Endometrium (tissue), 2 donors: ENCODE data around the gene APOBEC3F.
"Not testable (repeated sequence)": the region's sequence is repeated elsewhere in the genome, so short reads cannot be mapped to it uniquely, and the experiment has no call there.

Experiments
- FAIRE-seq: peaks from 2 replicates; lab custom pipeline; 2012; peaks lifted over from hg19 to GRCh38; lab: Jason Lieb, UNC
- donor health status: control.
- donor health status: control.

The APOBEC3F gene

DNA sequence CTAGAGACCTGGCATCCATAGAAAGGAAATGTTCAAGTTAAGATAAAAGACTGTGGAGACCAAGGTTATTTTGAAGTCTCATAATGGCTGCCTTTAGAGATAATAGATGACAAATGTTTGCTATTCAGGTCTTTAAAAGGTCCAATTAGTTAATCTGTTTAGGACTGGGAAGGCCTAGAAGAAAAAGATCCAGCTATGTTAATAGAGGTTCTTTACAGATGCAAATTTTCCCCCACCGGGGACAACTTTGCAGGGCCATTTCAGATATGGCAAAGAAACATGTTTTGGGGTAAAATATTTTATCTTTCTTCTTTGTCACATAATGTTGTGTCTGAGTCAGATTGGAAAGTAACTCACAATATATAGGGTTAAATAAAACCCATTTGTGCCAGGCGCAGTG is 33.3 kb downstream of the APOBEC3F start:
- no peak for FAIRE-seq

DNA sequence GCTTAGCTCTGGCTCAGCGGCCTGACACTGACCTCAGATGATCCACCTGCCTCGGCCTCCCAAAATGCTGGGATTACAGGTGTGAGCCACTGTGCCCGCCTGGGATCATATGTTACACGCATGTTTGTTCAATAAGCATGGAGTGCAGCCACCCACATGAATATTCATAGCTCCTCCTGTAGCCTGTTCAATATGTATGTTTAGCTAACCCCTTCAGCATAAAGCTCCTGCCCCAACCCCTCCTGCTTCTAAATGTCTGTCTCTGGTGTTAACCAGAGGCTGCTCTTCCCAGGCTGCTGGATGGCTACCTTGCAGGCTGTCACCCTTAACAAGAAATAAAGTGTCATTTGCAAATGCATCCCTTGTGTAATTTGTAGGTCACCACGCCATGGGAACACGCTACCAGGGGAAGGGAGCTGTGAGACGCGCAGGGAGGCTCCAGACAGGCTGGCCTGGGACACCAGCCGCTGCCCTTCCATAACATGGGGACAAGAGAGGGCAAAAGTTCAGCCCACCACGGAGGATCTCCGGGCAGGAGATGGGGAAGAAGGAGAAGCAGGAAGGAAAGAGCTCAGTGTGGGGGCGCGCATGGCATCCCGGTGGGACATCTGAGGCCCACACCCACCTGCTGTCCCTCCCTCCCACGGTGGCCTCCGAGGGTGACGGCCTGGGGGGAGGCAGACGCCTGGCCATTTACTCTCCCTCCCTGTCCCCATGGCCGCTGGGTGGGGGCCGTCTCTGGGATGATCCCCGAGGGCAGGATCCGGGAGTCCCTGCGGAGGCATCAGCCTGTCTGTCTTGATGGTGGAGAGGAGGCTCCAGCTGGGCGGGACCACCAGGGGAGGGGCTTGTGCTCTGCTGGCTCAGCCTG is 35.7 kb downstream of the APOBEC3F start:
- FAIRE-seq: not testable (repeated sequence)

DNA sequence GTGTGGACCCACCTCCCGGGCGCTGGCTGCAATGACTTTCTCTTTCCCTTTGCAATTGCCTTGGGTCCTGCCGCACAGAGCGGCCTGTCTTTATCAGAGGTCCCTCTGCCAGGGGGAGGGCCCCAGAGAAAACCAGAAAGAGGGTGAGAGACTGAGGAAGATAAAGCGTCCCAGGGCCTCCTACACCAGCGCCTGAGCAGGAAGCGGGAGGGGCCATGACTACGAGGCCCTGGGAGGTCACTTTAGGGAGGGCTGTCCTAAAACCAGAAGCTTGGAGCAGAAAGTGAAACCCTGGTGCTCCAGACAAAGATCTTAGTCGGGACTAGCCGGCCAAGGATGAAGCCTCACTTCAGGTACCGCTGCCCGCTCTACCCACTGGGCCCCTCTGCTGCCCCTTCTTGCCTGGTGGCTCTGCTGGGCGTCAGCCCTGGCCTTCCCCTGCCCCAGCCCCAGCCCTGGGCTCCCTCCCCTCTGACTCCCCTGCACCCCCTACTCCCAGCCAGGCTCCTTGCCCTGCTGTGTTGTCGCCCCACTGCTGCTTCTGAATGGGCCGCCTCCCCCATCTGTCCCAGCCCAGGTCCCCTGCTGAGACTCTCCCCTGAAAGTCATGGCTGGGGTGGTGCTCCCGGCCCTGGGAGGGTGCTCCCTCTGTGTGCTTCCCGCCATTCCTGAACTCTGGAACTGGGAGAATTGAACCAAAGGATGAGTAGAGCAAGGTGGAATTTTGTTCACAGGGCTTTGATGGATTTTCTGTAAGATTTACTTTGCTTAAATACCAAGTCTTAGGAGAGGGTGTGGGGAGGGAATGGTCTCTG is 36.6 kb downstream of the APOBEC3F start, which contains the start of gene APOBEC3G:
Gene APOBEC3G (plus strand): TSS at position 250 of the 815 bp plus-strand sequence. CDS start 87 bp downstream, at position 337.
- peak; percentile 95 for FAIRE-seq

DNA sequence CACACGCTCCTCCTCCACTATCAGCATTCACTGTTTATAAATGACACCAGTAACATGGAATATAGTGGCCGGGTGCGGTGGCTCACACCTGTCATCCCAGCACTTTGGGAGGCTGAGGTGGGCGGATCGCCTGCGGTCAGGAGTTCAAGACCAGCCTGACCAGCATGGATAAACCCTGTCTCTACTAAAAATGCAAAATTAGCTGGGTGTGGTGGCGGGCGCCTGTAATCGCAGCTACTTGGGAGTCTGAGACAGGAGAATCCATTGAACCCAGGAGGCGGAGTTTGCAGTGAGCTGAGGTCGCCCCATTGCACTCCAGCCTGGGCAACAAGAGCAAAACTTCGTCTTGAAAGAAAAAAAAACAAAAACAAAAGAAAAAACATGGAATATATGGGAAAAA is 37.2 kb downstream of the APOBEC3F start:
- FAIRE-seq: not testable (repeated sequence)

DNA sequence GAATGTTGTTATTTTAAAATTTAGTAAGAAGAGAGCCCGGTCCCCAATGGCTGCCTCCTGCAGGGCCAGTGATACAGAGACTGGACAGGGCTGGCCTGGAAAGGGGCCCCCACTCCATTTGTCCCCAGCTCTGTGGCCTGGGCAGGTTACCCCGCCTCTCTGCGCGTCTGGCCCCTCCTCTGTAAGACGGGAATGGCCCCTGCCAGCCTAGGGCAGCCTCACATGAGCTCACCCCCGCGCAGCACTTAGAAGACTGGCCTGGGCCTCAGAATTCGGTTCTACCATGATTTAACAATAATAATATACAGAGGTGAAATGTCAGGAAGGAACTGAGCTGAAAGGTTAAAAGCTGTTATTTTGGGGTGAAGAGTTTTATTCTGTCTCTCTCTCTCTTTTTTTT is 37.7 kb downstream of the APOBEC3F start:
- no peak for FAIRE-seq

DNA sequence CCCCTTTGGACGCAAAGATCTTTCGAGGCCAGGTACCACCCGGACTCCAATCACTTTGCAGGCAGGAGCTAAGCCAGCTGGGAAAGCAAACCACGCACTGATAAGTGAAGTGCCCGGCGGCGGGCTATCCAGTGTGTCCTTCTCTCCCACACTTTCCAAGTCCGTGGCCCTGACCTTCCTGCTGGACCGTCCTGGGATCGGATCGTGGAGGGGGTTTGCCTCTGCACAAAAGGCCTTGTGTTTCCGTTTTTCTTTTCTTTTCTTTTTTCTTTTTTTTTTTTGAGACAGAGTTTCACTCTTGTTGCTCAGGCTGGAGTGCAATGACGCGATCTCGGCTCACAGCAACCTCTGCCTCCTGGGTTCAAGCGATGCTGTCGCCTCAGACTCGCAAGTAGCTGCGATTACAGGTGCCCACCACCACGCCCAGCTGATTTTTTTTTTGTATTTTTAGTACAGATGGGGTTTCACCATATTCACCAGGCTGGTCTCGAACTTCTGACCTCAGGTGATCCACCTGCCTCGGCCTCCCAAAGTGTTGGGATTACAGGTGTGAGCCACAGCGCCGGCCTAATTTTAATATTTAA is 38.5 kb downstream of the APOBEC3F start:
- not testable (repeated sequence) for FAIRE-seq

DNA sequence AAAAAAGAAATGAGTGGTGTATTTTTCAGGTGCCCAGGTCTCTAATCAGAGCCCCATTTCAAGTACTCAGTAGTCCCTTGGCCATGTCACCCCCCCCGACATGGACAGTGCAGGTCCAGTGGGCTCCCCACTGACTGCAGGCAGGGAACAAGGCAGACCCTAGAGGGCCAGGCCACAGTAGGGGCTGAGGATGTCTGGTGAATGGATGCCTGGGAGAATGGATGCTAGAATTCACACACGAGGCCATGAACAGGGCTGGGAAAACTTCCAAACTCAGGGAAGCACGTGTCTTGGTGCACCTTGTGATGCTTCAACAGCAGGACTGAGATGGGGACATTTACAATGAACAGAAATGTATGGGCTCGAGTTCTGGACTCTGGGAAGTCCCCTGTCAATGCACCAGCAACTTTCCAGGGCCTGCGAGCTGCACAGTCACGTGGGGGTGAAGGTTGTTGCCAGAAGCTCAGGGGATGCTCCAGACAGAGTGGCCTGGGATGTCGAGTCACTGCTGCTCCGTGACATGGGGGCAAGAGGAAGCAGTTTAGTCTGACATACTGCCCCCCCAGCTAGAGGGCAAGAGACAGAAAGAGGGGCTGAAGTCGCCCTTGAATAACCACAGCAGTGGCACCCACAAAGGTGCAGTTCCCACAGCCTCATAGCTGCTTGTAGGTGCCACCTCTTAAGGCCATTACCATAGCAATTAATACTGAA is 39.5 kb downstream of the APOBEC3F start:
- no peak for FAIRE-seq

DNA sequence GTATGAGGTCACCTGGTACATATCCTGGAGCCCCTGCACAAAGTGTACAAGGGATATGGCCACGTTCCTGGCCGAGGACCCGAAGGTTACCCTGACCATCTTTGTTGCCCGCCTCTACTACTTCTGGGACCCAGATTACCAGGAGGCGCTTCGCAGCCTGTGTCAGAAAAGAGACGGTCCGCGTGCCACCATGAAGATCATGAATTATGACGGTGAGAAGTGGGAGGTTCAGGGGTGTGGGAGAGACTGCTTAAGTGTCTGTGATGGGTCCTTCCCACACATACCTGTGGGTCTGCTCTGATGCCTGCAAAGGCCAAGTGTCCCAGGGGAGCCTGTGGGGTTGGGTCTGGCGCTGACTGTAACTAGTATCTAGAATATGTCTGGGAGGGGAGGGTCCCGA is 40.4 kb downstream of the APOBEC3F start:
- FAIRE-seq: no peak

DNA sequence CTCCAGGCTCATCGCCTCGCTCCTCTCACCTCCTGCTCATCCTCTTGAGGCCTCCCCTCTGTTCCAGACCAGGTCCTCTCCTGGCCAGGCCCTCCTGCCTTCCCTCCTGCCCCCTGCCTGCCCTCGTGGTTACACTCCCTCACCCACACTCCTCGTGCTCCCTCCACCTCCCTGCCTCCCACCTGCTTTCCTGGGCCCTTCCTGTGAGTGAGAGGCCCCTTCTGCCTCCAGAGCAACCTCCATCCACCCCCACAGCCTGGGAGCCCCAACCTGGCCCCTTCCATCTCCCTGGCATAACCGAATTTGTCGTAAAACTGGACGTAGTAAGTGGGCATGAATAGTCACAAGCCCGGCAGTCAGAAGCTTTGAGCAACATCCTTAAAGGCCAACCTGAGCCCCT is 40.9 kb downstream of the APOBEC3F start:
- no peak for FAIRE-seq

DNA sequence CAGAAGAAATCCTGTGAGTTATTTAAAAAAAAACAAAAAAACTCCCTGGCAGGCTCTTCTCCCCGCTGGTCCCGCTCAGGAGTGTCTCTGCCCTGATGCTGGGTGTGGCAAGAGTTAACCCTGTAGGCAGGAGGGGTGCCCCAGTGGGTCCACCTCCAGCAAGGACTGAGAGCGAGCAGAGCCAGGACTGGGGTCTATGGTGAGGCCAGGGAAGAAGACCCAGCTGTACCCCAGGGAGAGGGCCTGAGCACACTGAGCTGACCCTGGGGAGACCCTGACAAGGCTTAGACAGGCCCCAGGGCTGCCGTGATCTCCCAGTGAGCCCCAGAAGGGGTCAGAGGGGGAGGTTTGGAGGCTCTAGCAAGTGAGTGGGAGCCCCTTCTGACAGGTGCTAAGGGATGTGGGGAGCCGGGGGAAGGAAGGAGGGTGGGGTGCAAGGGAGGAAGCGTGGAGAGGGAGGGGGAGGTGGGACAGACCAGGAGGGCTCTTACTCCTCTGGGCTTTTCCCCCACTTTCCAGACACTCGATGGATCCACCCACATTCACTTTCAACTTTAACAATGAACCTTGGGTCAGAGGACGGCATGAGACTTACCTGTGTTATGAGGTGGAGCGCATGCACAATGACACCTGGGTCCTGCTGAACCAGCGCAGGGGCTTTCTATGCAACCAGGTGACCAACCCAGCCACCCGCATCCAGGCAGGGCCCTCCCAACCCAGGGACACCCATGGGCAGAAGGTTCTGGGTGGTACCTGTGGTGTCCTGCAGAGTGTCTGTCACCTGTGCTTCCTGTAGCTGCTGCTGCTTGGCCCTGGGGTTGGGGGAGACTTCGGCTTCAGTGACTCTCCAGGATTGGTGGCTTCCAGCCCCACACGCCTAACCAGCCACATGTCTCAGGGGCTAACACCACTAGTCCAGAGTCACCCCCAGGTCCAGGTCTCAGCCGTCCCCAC is 42.8 kb downstream of the APOBEC3F start:
- FAIRE-seq: no peak

DNA sequence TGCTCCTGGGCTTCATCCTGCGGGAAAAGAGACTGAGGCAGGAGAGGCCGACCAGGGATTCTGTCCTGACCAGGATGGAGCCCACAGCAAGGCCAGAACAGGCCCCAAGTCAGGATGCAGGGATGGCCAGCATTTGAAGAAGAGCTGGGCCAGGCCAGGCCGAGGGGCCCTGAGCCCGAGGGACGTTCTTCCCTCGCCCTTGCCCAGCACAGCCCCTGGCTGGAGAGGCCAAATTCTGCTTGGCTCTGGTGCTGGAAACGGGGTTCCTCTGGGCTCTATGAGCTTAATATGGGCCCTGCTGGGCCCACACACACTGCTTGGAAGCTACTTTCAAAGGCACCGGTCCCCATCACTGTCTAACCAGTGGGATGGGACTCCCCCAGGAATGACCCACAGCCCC is 44.0 kb downstream of the APOBEC3F start:
- no peak for FAIRE-seq

DNA sequence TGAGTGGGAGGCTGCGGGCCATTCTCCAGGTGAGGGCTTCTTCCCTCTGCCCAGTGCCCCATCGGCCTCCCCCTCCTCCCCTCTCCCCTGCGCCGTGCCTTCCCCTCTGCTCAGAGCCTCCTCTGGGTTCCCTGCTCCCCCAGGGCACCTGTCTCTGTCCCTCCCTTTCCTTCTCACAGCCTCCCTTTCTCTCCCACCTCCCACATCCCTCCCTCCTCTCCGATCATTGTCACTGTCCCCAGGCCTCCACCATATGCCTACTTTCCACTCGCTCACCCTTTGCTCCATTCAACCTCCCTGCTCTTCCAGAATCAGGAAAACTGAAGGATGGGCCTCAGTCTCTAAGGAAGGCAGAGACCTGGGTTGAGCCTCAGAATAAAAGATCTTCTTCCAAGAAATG is 46.4 kb downstream of the APOBEC3F start:
- FAIRE-seq: no peak

DNA sequence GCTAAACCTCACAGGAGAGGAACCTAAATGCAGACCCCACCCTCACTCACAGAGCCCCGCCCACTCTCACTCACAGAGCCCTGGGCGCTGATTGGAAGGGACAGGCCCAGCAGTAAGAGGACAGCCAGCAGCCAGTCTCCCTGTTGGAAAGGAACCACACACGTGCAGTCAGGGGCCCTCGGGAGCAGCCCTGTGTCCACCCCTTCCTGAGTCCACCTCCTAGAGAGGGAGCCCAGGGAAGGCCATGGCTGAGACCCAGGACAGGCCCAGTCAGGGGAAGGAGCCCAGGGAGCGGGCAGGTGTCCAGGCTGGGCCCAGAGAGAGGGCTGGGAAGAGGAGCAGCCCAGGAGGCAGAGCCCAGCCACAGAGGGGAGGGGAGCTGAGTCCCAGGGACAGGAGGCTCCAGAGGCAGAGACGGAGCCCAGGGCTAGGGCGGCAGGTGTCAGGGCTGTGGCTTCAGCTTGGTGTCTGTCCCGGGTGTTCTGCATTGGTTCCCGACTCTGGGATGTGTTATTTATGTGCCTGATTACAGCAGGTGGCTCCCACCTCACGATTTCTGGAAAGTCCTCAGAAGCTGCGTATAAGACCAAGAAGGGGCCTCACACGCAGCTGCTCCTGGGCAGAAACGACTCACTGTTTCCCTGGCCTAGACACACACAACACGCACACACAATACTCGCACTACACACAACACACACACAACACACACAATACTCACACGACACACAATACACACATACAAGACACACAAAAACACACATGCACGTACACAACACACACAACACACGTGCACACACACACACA is 47.4 kb downstream of the APOBEC3F start:
- no peak for FAIRE-seq

DNA sequence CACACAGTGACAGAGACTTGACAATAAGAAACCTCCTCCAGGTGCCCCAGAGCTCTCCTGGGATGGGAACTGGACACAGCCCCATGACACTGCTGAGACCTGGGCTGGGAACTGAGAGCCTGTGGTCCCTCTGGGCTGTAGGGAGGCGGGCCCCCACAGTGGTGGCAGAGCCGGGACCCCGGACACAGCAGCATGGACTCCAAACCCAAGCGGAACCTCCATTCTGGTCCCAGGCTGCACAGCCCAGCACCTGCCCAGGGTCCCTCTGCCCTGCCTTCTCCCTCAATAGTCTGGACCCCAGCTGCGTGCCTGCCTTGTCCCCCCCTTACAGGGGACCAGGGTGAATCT is 48.0 kb downstream of the APOBEC3F start:
- FAIRE-seq: no peak

DNA sequence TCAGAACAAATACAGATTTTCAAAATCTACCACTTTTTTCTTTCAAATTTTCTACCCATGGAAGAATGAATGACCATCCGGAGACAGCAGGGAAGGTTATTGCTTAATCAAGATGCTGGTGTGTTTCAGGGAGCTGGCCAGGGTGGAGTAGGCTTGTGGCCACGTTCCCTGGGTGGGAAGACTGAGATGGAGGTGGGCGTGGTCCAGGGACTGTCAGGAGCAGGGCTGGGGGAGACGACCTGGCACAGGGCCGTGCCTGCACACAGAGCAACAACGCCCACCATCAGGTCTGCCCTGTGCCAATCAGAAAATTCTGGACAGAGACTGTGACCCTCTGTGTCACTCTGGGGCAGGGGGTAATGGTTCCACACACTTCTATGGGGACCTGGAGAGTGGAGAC is 49.3 kb downstream of the APOBEC3F start:
- FAIRE-seq: no peak

DNA sequence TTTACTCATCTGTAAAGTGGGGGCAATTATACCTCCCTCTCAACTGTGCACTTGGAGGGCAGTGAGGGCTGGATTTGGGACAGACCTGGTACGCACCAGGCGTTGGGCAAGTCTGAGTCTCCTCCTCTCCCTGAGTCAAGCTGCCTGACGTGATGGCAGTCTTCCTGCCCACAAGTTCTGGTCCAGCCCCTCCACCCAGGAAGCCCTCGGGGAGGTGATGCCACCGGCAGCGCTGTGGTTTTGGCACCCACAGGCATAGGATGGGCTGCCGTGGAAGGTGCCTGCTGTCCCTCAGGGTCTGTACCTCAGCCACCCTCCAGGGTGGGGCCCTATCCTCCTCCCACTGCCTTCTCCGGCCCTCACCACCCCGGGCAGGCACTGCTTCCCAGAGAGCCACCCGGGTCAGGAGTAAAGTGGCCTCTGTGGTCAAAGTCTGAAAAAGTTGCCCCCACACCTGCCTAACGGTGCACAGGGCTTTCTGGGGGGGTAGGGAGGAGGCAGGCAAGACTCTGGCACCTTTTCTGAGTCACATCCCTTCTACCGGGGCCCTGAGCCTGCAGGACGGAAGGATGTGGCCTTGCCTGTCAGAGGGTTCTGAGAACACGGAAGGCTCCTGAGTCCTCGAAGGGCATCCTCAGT is 49.9 kb downstream of the APOBEC3F start:
- no peak for FAIRE-seq

DNA sequence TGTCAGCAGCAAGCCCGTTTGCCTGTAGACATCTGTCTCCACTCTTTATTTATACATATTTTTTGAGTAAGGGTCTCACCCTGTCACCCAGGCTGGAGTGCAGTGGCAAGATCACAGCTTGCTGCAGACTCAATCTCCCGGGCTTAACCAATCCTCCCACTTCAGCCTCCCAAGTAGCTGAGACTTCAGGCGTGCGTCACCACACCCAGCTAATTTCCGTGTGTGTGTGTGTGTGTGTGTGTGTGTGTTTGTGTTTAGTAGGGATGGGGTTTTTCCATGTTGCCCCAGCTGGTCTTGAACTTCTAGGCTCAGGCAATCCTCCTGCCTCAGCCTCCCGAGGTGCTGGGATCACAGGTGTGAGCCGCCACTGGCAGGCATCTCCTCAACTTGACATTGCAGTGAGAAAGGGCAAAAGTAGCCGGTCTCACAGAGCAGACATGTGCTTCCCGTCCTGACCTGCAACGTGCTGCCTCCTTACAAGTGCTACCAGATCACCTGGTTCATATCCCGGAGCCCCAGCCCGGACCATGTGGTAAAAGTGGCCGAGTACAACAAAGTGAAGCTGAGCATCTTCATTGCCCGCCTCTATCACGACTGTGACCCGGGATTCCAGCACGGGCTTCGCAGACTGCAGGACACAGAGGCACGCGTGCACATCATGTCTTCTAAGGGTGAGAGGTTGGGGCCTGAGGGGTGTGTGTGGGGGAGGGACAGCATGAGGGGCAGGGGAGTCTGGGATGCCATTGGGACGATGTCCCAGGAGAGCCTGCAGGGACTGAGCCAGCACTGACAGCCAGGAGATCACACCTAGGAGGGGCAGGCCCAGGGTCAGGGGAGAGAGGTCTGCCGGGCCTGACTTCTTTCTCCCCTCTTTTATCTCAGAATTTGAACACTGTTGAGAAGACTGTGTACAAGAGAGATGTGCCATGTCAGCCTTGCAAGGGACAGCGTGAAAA is 50.7 kb downstream of the APOBEC3F start:
- FAIRE-seq: no peak

DNA sequence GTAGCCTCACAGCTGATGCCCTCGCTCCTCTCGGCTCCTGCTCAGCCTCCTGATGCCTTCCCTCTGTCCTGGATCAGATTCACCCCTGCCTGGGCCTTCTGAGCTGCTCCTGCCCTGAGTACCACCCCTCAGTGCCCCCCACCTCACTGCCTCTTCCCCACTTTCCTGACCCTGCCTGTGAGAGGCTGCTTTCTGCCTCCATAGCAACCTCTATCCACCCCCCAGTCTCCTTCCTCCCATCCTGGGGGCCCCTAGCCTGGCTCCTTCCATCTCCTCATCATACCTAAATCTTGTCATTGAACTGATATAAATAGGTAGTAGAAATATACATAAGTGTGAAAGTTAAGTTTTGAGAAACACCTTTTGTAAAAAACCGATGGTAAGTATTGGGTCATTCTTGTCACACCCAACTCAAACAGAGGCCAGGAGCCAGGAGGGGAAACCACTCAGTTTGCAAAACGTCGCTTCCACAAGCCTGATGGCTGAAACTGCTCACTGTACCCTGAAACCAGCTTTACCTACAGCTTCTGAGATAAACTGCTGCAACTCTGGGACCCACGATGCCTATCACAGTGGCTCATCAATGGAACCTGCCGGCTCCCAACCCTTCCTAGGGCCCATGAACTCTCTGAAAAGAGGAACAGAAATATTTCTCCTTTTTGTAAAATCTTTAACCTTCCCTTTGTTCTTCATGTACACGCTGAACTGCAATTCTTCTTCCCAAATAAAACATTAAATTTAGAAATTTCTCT is 51.6 kb downstream of the APOBEC3F start:
- no peak for FAIRE-seq
